ENCODE measurements around the gene CAPN10.

The CAPN10 gene

GRCh38 chr2:240564561-240565332, 21.8 kb upstream of the CAPN10 start:
- DNase-seq = no peak

DNA sequence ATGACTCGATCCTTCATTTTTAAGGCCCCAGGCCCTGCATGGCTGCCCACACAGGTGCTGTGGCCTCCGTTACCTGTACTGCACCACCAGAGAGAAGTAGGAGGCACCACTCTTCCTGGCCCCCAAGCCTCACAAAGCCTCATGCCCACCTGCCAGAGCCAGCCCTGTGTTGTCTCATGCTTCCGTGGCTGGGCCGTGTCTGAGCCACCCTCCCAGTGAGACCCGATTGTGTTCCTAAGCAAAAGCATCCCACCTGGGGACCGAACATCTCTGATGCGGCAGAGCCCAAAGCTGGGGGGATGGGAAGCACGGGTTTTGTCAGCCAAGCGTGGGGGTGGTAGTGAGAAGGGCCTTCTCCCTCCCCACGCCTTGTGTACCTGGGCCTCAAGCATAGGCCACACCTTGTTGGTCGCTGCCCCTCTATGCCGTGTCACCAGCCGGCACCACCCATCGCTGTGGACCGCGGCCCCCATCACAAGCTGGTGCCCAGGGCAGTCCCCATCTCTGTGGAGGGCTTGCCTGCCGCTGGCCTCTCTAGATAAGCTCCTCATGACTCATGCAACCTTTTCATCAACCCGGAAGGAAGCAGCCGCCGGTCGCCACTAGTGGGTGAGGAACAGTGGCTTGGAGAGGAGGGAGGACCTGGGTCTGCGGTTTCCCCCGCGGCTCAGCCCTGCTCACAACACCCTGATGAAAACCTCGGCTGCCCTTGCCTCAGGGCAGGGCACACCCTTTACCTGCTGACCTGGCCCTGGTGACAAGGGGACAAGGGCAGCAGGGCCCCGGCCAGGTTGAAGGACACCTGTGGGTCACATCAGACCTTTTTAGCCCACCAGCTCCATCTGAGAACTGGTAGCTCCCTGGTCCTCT, 21.0 kb upstream of the CAPN10 start:
- DNase-seq = no peak

GRCh38 chr2:240566203-240567136, 20.1 kb upstream of the CAPN10 start:
- no peak for DNase-seq

DNA sequence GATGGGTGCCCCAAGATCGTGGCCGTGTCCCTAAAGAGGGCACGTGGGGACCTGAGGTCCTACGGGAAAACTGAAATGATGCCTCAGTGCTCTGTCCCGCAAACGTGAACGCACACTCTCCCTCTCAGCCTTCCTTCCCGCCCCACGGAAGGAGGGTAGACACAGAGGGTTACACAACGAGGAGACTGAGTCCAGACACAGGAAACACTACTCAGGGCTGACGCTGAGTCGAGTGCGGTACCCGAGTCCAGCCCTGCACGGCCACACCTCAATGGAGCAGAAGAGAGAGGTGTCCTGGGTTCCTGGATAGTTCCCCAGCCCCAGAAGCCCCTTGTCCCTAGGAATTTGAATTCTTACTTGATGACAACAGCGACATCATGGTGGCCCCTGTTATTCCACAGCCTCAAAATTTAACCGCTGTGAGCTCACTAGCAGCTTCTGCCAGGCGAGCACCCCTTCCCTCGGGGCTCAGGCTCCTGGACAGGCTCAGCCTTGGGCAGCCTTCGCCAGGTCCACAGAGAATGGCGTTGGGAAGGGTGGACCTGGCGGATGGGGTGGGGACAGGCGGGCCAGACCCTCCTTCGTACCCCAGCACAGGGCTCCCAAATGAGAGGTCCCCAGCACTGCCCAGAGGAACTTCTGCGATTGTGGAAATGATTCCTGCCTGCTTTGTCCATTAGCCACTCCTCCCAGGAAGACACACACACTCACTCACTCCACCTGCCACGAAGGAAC, 19.2 kb upstream of the CAPN10 start:
- DNase-seq = no peak

DNA sequence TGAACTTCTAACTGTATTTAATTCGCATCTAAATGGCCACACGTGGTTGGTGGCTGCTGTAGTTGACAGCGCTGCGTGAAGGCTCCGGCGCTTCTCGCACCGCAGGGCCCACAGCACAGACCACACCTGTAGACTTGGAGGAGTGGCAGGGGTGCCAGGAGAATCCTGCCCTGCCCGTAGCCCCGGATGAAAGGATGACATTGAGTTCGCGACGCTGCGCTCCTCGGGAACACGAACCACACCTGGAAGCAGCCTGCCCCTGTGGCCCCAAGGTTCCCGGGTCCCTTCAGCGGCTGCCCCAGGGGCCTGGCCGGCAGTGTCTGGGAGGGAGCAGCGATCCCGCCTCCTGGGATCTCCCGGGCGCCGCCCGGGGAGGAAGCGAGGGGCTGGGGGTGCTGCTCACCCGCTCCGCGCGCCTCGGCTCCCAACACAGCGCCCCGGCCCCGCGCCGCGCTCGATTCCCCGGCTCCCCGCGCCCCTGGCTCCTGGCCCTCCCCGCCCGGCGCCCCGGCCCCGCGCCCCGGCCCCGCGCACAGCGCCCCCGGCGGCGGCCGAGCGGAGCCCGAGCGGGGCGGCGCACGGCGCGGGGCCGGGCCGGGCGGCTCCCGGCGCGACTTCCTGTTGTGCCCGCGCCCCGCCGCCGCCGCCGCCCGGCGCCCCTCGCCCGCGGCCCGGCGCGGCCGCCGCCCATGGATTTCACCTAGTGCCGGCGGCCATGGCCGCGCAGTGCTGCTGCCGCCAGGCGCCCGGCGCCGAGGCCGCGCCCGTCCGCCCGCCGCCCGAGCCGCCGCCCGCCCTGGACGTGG, 18.5 kb upstream of the CAPN10 start, which contains the start of gene RNPEPL1:
Gene RNPEPL1, plus strand, starts transcription at position 613 of the 806 bp plus-strand sequence. Its CDS starts 103 bp downstream, at position 716.
- no peak for DNase-seq

DNA sequence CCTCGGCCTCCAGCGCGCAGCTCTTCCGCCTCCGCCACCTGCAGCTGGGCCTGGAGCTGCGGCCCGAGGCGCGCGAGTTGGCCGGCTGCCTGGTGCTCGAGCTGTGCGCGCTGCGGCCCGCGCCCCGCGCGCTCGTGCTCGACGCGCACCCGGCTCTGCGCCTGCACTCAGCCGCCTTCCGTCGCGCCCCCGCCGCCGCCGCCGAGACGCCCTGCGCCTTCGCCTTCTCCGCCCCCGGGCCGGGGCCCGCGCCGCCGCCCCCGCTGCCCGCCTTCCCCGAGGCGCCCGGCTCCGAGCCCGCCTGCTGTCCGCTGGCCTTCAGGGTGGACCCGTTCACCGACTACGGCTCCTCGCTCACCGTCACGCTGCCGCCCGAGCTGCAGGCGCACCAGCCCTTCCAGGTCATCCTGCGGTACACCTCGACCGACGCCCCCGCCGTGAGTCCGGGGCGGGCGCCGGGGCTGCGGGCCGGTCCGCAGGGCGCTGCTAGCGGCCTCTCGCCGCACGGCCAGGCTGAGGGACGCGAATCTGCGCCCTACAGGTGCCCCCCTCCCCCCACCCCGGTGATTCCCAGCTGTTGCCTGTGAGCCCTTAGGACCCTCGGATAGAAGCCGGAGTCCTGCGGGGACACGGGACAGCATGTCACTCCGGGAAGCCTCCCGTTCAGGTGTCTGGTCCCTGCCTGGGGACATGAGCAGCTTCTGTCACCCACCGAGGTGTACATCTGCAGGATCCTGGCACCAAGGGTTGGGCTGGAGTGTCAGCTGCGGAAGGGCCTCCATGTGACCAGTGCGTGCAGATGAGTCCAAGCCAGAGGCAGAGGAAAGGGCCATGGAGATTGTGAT, 17.6 kb upstream of the CAPN10 start:
- no peak for DNase-seq

- DNase-seq = no peak
Observed at GRCh38 chr2:240569523-240569997, 17.0 kb upstream of the CAPN10 start.

GRCh38 chr2:240569998-240570530, 16.5 kb upstream of the CAPN10 start:
- DNase-seq = no peak

GRCh38 chr2:240570531-240571313, 15.8 kb upstream of the CAPN10 start:
- no peak for DNase-seq

DNA sequence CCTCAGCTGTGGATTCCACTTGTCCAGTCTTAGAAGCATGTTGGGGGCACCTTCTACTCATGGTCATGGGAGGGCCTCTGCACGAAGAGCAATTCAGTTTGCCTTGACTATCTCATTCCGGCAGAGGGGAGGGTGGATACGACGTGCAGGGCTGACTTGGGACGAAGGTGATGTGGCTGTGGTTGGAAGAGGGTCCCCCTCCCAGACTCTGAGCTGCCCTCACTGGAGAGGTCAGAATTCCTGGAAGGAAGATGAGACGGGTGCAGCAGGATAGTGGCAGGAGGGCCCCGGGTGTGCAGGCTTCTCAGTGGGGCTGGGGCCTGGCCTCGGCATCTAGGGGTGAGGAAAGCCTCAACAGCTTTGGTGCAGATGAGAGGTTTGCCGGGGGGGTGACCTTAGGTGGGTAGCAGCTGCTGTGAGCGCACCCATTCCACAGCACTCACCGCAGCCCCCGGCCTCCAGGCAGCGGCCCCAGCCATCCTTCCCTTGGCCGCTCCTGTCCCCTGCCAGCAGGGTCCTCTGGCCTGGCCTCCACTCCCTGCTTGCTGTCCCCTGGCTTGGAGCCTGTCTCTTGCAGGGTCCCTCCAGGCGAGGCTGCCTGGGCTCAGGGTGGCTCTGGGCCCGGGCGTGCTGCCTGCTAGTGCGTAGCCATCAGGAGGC, 15.1 kb upstream of the CAPN10 start:
- DNase-seq = no peak

DNA sequence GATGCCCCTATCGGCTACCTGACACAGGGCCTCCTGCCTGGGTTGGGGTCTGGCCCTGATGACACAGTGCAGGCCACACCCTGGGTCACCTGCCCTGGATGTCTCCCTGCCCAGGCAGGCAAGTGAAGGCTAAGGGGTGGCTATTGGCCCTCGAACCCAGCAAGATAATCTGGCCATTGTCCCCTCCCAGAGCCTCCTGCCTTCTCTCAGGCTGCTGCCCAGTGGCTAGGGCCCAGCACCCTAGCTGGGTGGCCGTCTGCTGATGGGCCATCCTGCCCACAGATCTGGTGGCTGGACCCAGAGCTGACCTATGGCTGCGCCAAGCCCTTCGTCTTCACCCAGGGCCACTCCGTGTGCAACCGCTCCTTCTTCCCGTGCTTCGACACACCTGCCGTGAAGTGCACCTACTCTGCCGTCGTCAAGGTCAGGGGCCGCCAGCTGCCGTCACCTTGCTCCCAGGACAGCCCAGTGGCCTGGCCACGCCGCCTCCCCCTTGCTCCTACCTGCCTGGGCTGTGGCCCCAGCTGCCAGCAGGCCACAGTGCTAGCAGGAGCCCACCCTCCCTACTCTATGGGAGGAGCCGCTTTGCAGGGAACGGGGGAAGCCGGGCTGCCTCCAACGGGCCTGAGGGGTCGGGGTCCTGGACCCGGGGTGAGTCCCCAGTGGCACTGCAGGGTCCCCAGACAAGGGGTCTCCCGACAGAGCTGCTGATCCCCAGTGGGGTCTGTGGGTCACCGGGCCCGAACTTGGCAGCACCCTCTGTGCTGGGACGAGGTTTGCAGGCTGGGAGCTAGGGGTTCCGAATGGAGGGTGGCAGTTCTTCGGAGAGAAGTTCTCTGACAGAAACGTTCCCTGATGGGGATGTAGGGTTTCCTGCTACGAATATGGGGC, 14.1 kb upstream of the CAPN10 start:
- no peak for DNase-seq

DNA sequence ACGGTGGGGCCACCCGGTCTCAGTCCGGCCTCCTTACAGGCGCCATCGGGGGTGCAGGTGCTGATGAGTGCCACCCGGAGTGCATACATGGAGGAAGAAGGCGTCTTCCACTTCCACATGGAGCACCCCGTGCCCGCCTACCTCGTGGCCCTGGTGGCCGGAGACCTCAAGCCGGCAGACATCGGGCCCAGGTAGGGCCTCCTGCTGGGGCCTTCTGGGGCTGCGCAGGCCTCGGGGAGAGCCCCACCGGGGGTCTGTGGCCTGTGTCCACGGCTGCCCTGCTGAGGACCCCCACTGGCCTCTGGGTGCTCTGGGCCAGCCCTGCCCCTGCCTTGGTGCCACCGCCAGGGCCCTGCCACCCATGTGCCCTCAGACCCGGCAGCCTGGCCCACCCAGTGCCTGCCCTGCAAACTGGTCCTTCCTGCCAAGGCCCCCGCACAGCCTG, 13.4 kb upstream of the CAPN10 start:
- no peak for DNase-seq

DNA sequence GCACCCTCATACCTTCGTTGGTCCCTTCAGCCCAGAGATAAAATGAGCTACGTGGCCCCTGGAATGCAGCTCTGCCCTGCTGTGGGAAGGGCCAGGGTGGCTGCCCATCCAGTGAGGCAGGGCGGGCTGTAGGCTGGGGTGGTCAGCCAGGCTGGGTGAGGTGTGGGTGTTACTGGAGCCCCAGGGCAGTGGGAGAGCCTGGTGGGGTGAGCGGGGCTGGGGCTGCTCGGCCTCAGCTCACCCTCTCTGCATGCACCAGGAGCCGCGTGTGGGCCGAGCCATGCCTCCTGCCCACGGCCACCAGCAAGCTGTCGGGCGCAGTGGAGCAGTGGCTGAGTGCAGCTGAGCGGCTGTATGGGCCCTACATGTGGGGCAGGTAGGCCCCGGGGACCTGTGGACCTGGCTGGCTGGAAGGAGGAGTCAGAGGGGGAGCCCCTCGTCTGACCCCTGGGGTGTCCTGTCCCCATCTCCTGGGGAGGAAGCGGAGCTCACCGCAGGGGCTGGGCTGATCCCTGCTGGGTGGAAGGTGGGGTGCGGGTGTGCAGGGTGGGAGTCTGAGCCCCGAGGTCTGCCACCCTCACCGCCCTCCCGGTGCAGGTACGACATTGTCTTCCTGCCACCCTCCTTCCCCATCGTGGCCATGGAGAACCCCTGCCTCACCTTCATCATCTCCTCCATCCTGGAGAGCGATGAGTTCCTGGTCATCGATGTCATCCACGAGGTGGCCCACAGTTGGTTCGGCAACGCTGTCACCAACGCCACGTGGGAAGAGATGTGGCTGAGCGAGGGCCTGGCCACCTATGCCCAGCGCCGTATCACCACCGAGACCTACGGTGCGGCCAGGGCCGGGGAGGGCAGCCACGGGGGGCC, 12.8 kb upstream of the CAPN10 start:
- DNase-seq = no peak

DNA sequence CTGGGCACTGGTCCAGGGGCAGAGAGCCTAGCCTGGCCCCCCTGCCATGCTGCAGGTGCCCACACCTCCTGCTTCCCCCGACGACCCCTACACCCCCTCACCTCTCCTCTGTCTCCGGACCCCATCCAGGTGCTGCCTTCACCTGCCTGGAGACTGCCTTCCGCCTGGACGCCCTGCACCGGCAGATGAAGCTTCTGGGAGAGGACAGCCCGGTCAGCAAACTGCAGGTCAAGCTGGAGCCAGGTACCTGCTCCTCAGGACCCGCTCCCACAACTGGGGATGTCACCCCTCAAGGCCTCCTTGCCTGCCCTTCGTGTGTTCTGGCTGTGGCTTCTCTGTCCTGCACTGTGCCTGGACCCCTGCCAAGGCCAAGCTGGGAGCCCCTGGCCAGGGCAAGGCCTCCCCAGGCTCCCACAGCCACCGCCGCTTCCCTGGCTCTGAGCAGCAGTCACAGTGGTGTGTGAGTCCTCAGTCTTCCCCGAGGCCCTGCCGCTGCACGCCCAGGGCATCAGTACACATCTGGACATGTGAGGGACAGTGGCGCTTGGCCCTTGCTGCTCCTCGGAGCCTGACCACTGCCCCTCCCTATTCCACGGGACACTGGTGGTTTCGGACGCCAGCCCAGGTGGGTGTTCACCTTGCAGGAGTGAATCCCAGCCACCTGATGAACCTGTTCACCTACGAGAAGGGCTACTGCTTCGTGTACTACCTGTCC, 12.0 kb upstream of the CAPN10 start:
- DNase-seq = no peak

Measured in NCI-H524 treated with DMSO at 0.1 percent for 48 hours (cell line).